ENCODE data around the gene CD300LG. TPM values are rescaled to one million over a fixed set of nuclear protein-coding genes. Genes with fewer than 3 reads are reported as not detected.

The CD300LG gene
- total RNA-seq, 3 donors from 2014 or later (not counting 1 experiment from before 2014, with no cell fraction given) = not detected

DNA sequence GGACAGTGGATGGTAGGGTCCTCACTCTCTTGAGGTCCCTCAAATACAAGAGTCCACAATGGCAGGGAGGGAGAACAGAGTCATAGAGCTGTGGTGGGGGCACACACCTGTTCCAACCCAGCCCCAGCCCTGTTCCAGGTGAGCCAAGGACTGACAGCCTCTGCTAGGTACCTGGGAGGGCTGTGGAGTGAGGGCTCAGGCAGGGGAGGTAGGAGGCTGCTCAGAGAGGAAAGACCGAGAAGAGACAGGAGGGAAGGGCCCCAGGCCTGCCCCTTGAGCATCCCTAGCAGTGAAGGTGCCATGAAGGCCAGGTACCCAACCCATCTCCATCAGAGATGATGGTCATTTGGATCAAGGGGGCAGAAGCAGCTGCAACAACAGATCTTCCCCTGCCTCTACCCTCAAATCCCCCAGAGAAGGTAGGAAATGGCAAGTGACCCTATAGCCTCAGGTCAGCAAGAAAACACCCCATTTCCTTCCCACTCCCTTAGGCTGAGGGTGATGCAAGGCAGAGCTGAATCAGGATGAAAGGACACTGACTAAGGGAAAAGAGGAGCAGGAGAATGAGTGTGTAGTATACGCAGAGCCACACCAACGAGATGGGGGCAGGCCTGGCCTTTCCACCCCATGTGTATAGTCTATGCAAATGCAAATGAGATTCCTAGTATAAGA is 28.6 kb downstream of the CD300LG start:
- ATAC-seq = no peak
- H3K9me3 Mint-ChIP-seq = no peaks in the 10 kb centered on the region
- TF ChIP-seq, protein P1, sequence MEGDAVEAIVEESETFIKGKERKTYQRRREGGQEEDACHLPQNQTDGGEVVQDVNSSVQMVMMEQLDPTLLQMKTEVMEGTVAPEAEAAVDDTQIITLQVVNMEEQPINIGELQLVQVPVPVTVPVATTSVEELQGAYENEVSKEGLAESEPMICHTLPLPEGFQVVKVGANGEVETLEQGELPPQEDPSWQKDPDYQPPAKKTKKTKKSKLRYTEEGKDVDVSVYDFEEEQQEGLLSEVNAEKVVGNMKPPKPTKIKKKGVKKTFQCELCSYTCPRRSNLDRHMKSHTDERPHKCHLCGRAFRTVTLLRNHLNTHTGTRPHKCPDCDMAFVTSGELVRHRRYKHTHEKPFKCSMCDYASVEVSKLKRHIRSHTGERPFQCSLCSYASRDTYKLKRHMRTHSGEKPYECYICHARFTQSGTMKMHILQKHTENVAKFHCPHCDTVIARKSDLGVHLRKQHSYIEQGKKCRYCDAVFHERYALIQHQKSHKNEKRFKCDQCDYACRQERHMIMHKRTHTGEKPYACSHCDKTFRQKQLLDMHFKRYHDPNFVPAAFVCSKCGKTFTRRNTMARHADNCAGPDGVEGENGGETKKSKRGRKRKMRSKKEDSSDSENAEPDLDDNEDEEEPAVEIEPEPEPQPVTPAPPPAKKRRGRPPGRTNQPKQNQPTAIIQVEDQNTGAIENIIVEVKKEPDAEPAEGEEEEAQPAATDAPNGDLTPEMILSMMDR (IDR thresholded peaks at IDR 0.05) = no peak
- no peak overlapping the region for H3K27ac ChIP-seq (ENCODE audit: low read length)
- H3K27ac Mint-ChIP-seq = no peak overlapping the region
- intact Hi-C loops (cut with micrococcal nuclease) = no loop called here
- H3K4me3 Mint-ChIP-seq = no peak overlapping the region
- no peaks in the 10 kb centered on the region for H3K36me3 Mint-ChIP-seq
- no peak for DNase-seq
- no peaks in the 10 kb centered on the region for H3K9me3 ChIP-seq (ENCODE audit: control insufficient read depth, insufficient read depth, low read length)
- peaks cover 0 to 5% of the 10 kb centered on the region in 2 donors for H3K4me1 Mint-ChIP-seq
- WGBS (ENCODE audit: insufficient coverage) = 75% methylated on average over 3 of the region's 3 CpGs
- no peaks in the 10 kb centered on the region for H3K36me3 ChIP-seq (ENCODE audit: control insufficient read depth, insufficient read depth, low read length)
- peaks cover 17 to 31% of the 10 kb centered on the region in 2 donors for H3K27me3 Mint-ChIP-seq (ENCODE audit: low read depth in 2 of 2)
- H3K27me3 ChIP-seq (ENCODE audit: control insufficient read depth, insufficient read depth, low read length) = peaks cover 6% of the 10 kb centered on the region
- H3K4me1 ChIP-seq (ENCODE audit: control insufficient read depth, insufficient read depth, low read length) = peaks cover 4% of the 10 kb centered on the region
- H3K4me3 ChIP-seq (ENCODE audit: low read length) = no peak overlapping the region

DNA sequence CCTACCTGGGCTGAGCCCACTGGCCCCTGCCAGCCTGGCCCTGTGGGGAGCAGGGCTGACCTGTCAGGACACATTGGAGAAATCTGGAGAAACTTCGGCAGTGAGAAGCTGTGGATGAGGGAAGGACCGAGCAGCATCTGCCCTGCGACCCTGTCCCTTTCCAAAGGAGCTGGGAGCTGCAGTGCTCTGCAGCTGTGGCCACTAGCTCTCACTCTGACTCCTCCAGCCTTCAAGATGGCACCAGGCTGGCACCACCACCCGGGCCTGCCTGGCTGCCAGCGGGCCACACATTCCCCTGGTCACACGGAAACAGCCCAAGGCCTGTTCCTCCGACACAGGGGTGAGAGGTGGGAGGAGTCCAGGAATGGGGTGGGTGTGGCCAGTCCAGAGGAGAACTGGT is 30.1 kb downstream of the CD300LG start:
- H3K27ac Mint-ChIP-seq = no peak overlapping the region
- Histone ChIP-seq H3K4me1 (ENCODE audit: control insufficient read depth, insufficient read depth, low read length) (peaks cover 4% of the 10 kb centered on the region), H3K4me3 (ENCODE audit: low read length) (no peak overlapping the region), H3K9me3 (ENCODE audit: control insufficient read depth, insufficient read depth, low read length) (no peaks in the 10 kb centered on the region), H3K36me3 (ENCODE audit: control insufficient read depth, insufficient read depth, low read length) (no peaks in the 10 kb centered on the region), H3K27ac (ENCODE audit: low read length) (no peak overlapping the region), H3K27me3 (ENCODE audit: control insufficient read depth, insufficient read depth, low read length) (peaks cover 6% of the 10 kb centered on the region)
- peaks cover 0 to 5% of the 10 kb centered on the region in 2 donors for H3K4me1 Mint-ChIP-seq
- no peak for DNase-seq
- H3K36me3 Mint-ChIP-seq = no peaks in the 10 kb centered on the region
- no peaks in the 10 kb centered on the region for H3K9me3 Mint-ChIP-seq
- 91% methylated on average over 7 of the region's 7 CpGs for WGBS (ENCODE audit: insufficient coverage)
- peaks cover 17 to 29% of the 10 kb centered on the region in 2 donors for H3K27me3 Mint-ChIP-seq (ENCODE audit: low read depth in 2 of 2)
- intact Hi-C loops (cut with micrococcal nuclease) = no loop called here
- TF ChIP-seq, protein P1 (IDR thresholded peaks at IDR 0.05) = no peak
- no peak for ATAC-seq
- no peak overlapping the region for H3K4me3 Mint-ChIP-seq

DNA sequence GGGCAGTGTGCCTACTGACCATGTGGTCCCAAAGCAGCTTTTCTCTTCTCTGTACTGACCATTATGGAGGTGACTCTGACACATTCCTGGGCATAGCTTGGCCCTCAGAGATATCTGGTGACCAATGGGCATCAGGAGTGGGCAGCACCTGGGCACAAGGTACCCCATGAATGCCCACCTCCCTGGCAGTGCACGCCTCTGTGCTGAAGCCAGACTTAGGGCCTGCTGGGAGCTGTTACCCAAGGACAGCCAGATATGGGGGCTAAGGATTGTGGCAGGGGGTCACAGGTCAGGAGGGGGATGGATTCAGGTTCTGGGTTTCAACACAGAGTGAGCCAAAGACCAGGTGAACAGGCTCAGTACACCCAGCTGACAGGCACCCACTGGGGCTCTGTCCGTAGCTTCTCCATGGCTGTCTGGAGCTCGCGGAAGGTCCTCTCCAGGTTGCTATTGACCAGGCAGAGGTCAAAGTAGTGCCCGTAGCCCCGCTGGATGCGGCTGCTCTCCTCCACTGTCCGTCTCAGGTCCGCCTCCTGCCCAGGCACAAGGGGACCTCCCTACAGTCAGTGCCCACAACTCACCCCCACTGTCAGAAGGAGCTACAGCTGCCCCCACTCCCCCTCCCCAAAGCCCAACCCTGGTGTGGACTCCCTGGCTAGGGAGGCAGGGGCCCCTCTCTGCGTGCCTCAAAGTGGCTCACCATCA is 30.6 kb downstream of the CD300LG start:
- Histone ChIP-seq H3K36me3 (ENCODE audit: control insufficient read depth, insufficient read depth, low read length) (no peaks in the 10 kb centered on the region), H3K4me1 (ENCODE audit: control insufficient read depth, insufficient read depth, low read length) (peaks cover 4% of the 10 kb centered on the region), H3K9me3 (ENCODE audit: control insufficient read depth, insufficient read depth, low read length) (no peaks in the 10 kb centered on the region), H3K27me3 (ENCODE audit: control insufficient read depth, insufficient read depth, low read length) (peaks cover under 1% of the 10 kb centered on the region), H3K4me3 (ENCODE audit: low read length) (no peak overlapping the region), H3K27ac (ENCODE audit: low read length) (no peak overlapping the region)
- H3K27me3 Mint-ChIP-seq (ENCODE audit: low read depth in 2 of 2) = peaks cover 17 to 23% of the 10 kb centered on the region in 2 donors
- H3K36me3 Mint-ChIP-seq = no peaks in the 10 kb centered on the region
- intact Hi-C loops (cut with micrococcal nuclease) = no loop called here
- H3K4me1 Mint-ChIP-seq = peaks cover 0 to 5% of the 10 kb centered on the region in 2 donors
- H3K4me3 Mint-ChIP-seq = no peak overlapping the region
- ATAC-seq = no peak
- H3K9me3 Mint-ChIP-seq = no peaks in the 10 kb centered on the region
- TF ChIP-seq, protein P1 (IDR thresholded peaks at IDR 0.05) = no peak
- no peak overlapping the region for H3K27ac Mint-ChIP-seq
- 85% methylated on average over 10 of the region's 10 CpGs for WGBS (ENCODE audit: insufficient coverage)
- DNase-seq = no peak

All from natural killer cell (primary cell).